ENCODE measurements around the gene ADAM10.

ADAM10 gene

GRCh38 chr15:58549013-58549784 lies 200.3 kb downstream of the ADAM10 start:
- DNase-seq, result no peak

GRCh38 chr15:58548308-58549012 lies 201.0 kb downstream of the ADAM10 start:
- DNase-seq, result no peak

- no peak for DNase-seq
Measured at GRCh38 chr15:58547628-58548307, 201.7 kb downstream of the ADAM10 start.

GRCh38 chr15:58546635-58547627 lies 202.6 kb downstream of the ADAM10 start:
- DNase-seq, result no peak

- no peak for DNase-seq
Measured at GRCh38 chr15:58546066-58546591, 203.4 kb downstream of the ADAM10 start.

GRCh38 chr15:58545307-58546065 lies 204.0 kb downstream of the ADAM10 start:
- no peak for DNase-seq

GRCh38 chr15:58544756-58545155 lies 204.8 kb downstream of the ADAM10 start:
- no peak for DNase-seq

GRCh38 chr15:58543664-58544335 lies 205.7 kb downstream of the ADAM10 start:
- no peak for DNase-seq

GRCh38 chr15:58541410-58542087 lies 208.0 kb downstream of the ADAM10 start:
- no peak for DNase-seq

GRCh38 chr15:58539548-58539947 lies 210.0 kb downstream of the ADAM10 start:
- DNase-seq, result no peak

GRCh38 chr15:58538901-58539300 lies 210.6 kb downstream of the ADAM10 start:
- DNase-seq, result no peak
